Measurements from ENCODE around the gene C20orf202.

Gene C20orf202

GRCh38 chr20:1184260-1184637, 19.0 kb upstream of the C20orf202 start:
- no peaks in the 10 kb centered on the region for H3K36me3 ChIP-seq (ENCODE audit: insufficient read depth, low read length)
- H3K27me3 ChIP-seq (ENCODE audit: insufficient read depth, low read length) = peaks cover 44% of the 10 kb centered on the region
- H3K27ac ChIP-seq (ENCODE audit: low read depth, low read length) = no peak overlapping the region
- H3K79me2 ChIP-seq (ENCODE audit: control insufficient read depth, insufficient read depth, low read length, unreplicated experiment) = no peaks in the 10 kb centered on the region
- no peak overlapping the region for H2AFZ ChIP-seq (ENCODE audit: low read length, unreplicated experiment)
- H3K4me1 ChIP-seq (ENCODE audit: control insufficient read depth, insufficient read depth, low read length, unreplicated experiment) = no peaks in the 10 kb centered on the region
- H3K4me3 ChIP-seq (ENCODE audit: low read depth, low read length) = peak overlapping the region; percentile 75; the same call in 1 of the 2 replicates

- Histone ChIP-seq H3K4me3 (ENCODE audit: low read depth, low read length) (peak within 1 kb of the TSS; percentile 75), H2AFZ (ENCODE audit: low read length, unreplicated experiment) (peak within 1 kb of the TSS; percentile 75), H3K27me3 (ENCODE audit: insufficient read depth, low read length) (peaks cover 50% of the 10 kb centered on the region)
These were observed 18.5 kb upstream of the C20orf202 start, which contains the start of gene TMEM74B for GRCh38 chr20:1184638-1185315. TMEM74B (minus strand) TSS chr20:1184981; CDS start chr20:1183801, 1,180 bp downstream.

GRCh38 chr20:1185316-1185741, 17.9 kb upstream of the C20orf202 start:
- no peak overlapping the region for H3K27ac ChIP-seq (ENCODE audit: low read depth, low read length)
- H3K4me3 ChIP-seq (ENCODE audit: low read depth, low read length) = peak overlapping the region; percentile 75
- H3K27me3 ChIP-seq (ENCODE audit: insufficient read depth, low read length) = peaks cover 54% of the 10 kb centered on the region
- peak overlapping the region; percentile 75 for H2AFZ ChIP-seq (ENCODE audit: low read length, unreplicated experiment)
- no peaks in the 10 kb centered on the region for H3K4me1 ChIP-seq (ENCODE audit: control insufficient read depth, insufficient read depth, low read length, unreplicated experiment)
- no peaks in the 10 kb centered on the region for H3K36me3 ChIP-seq (ENCODE audit: insufficient read depth, low read length)
- H3K79me2 ChIP-seq (ENCODE audit: control insufficient read depth, insufficient read depth, low read length, unreplicated experiment) = no peaks in the 10 kb centered on the region

More at GRCh38 chr20:1184638-1185315, 18.5 kb upstream of the C20orf202 start, which contains the start of gene TMEM74B:
- Histone ChIP-seq H3K36me3 (ENCODE audit: insufficient read depth, low read length) (no peaks in the 10 kb centered on the region), H3K79me2 (ENCODE audit: control insufficient read depth, insufficient read depth, low read length, unreplicated experiment) (no peaks in the 10 kb centered on the region), H3K27ac (ENCODE audit: low read depth, low read length) (no peak within 1 kb of the TSS), H3K4me1 (ENCODE audit: control insufficient read depth, insufficient read depth, low read length, unreplicated experiment) (no peaks in the 10 kb centered on the region)

- Histone ChIP-seq H2AFZ (ENCODE audit: low read length, unreplicated experiment) (no peak overlapping the region), H3K27me3 (ENCODE audit: insufficient read depth, low read length) (peaks cover 59% of the 10 kb centered on the region), H3K4me1 (ENCODE audit: control insufficient read depth, insufficient read depth, low read length, unreplicated experiment) (no peaks in the 10 kb centered on the region), H3K4me3 (ENCODE audit: low read depth, low read length) (peak overlapping the region; percentile 75), H3K27ac (ENCODE audit: low read depth, low read length) (no peak overlapping the region), H3K79me2 (ENCODE audit: control insufficient read depth, insufficient read depth, low read length, unreplicated experiment) (no peaks in the 10 kb centered on the region), H3K36me3 (ENCODE audit: insufficient read depth, low read length) (no peaks in the 10 kb centered on the region)
These were observed 17.4 kb upstream of the C20orf202 start for GRCh38 chr20:1185790-1186334.

GRCh38 chr20:1186367-1186991, 16.8 kb upstream of the C20orf202 start:
- peaks cover 66% of the 10 kb centered on the region for H3K27me3 ChIP-seq (ENCODE audit: insufficient read depth, low read length)
- H2AFZ ChIP-seq (ENCODE audit: low read length, unreplicated experiment) = no peak overlapping the region
- no peak overlapping the region for H3K27ac ChIP-seq (ENCODE audit: low read depth, low read length)
- H3K36me3 ChIP-seq (ENCODE audit: insufficient read depth, low read length) = no peaks in the 10 kb centered on the region
- H3K79me2 ChIP-seq (ENCODE audit: control insufficient read depth, insufficient read depth, low read length, unreplicated experiment) = no peaks in the 10 kb centered on the region
- H3K4me3 ChIP-seq (ENCODE audit: low read depth, low read length) = no peak overlapping the region
- H3K4me1 ChIP-seq (ENCODE audit: control insufficient read depth, insufficient read depth, low read length, unreplicated experiment) = no peaks in the 10 kb centered on the region

GRCh38 chr20:1187605-1188171, 15.6 kb upstream of the C20orf202 start:
- Histone ChIP-seq H2AFZ (ENCODE audit: low read length, unreplicated experiment) (no peak overlapping the region), H3K27me3 (ENCODE audit: insufficient read depth, low read length) (peaks cover 68% of the 10 kb centered on the region), H3K4me1 (ENCODE audit: control insufficient read depth, insufficient read depth, low read length, unreplicated experiment) (no peaks in the 10 kb centered on the region), H3K36me3 (ENCODE audit: insufficient read depth, low read length) (no peaks in the 10 kb centered on the region), H3K79me2 (ENCODE audit: control insufficient read depth, insufficient read depth, low read length, unreplicated experiment) (no peaks in the 10 kb centered on the region), H3K27ac (ENCODE audit: low read depth, low read length) (no peak overlapping the region), H3K4me3 (ENCODE audit: low read depth, low read length) (no peak overlapping the region)

GRCh38 chr20:1188347-1188746, 14.9 kb upstream of the C20orf202 start:
- H2AFZ ChIP-seq (ENCODE audit: low read length, unreplicated experiment) = no peak overlapping the region
- no peak overlapping the region for H3K4me3 ChIP-seq (ENCODE audit: low read depth, low read length)
- H3K36me3 ChIP-seq (ENCODE audit: insufficient read depth, low read length) = no peaks in the 10 kb centered on the region
- H3K27me3 ChIP-seq (ENCODE audit: insufficient read depth, low read length) = peaks cover 68% of the 10 kb centered on the region
- H3K79me2 ChIP-seq (ENCODE audit: control insufficient read depth, insufficient read depth, low read length, unreplicated experiment) = no peaks in the 10 kb centered on the region
- H3K27ac ChIP-seq (ENCODE audit: low read depth, low read length) = no peak overlapping the region
- no peaks in the 10 kb centered on the region for H3K4me1 ChIP-seq (ENCODE audit: control insufficient read depth, insufficient read depth, low read length, unreplicated experiment)

GRCh38 chr20:1189827-1190226, 13.4 kb upstream of the C20orf202 start:
- no peak overlapping the region for H3K27ac ChIP-seq (ENCODE audit: low read depth, low read length)

GRCh38 chr20:1190847-1191246, 12.4 kb upstream of the C20orf202 start:
- peaks cover 73% of the 10 kb centered on the region for H3K27me3 ChIP-seq (ENCODE audit: insufficient read depth, low read length)
- H3K79me2 ChIP-seq (ENCODE audit: control insufficient read depth, insufficient read depth, low read length, unreplicated experiment) = no peaks in the 10 kb centered on the region

More at GRCh38 chr20:1189827-1190226, 13.4 kb upstream of the C20orf202 start:
- no peaks in the 10 kb centered on the region for H3K36me3 ChIP-seq (ENCODE audit: insufficient read depth, low read length)
- H3K4me1 ChIP-seq (ENCODE audit: control insufficient read depth, insufficient read depth, low read length, unreplicated experiment) = no peaks in the 10 kb centered on the region
- no peak overlapping the region for H3K4me3 ChIP-seq (ENCODE audit: low read depth, low read length)
- H3K27me3 ChIP-seq (ENCODE audit: insufficient read depth, low read length) = peaks cover 68% of the 10 kb centered on the region
- no peaks in the 10 kb centered on the region for H3K79me2 ChIP-seq (ENCODE audit: control insufficient read depth, insufficient read depth, low read length, unreplicated experiment)
- H2AFZ ChIP-seq (ENCODE audit: low read length, unreplicated experiment) = no peak overlapping the region

GRCh38 chr20:1191299-1191698, 12.0 kb upstream of the C20orf202 start:
- H2AFZ ChIP-seq (ENCODE audit: low read length, unreplicated experiment) = no peak overlapping the region
- H3K27me3 ChIP-seq (ENCODE audit: insufficient read depth, low read length) = peaks cover 73% of the 10 kb centered on the region
- no peaks in the 10 kb centered on the region for H3K79me2 ChIP-seq (ENCODE audit: control insufficient read depth, insufficient read depth, low read length, unreplicated experiment)
- no peaks in the 10 kb centered on the region for H3K36me3 ChIP-seq (ENCODE audit: insufficient read depth, low read length)
- no peak overlapping the region for H3K27ac ChIP-seq (ENCODE audit: low read depth, low read length)
- H3K4me3 ChIP-seq (ENCODE audit: low read depth, low read length) = no peak overlapping the region
- no peaks in the 10 kb centered on the region for H3K4me1 ChIP-seq (ENCODE audit: control insufficient read depth, insufficient read depth, low read length, unreplicated experiment)

More at GRCh38 chr20:1190847-1191246, 12.4 kb upstream of the C20orf202 start:
- no peak overlapping the region for H3K4me3 ChIP-seq (ENCODE audit: low read depth, low read length)
- no peaks in the 10 kb centered on the region for H3K4me1 ChIP-seq (ENCODE audit: control insufficient read depth, insufficient read depth, low read length, unreplicated experiment)
- H3K36me3 ChIP-seq (ENCODE audit: insufficient read depth, low read length) = no peaks in the 10 kb centered on the region
- H3K27ac ChIP-seq (ENCODE audit: low read depth, low read length) = no peak overlapping the region
- no peak overlapping the region for H2AFZ ChIP-seq (ENCODE audit: low read length, unreplicated experiment)
